ENCODE measurements around the gene NLGN1.
"Not testable (repeated sequence)": the region's sequence is repeated elsewhere in the genome, so short reads cannot be mapped to it uniquely, and the experiment has no call there.

The NLGN1 gene

DNA sequence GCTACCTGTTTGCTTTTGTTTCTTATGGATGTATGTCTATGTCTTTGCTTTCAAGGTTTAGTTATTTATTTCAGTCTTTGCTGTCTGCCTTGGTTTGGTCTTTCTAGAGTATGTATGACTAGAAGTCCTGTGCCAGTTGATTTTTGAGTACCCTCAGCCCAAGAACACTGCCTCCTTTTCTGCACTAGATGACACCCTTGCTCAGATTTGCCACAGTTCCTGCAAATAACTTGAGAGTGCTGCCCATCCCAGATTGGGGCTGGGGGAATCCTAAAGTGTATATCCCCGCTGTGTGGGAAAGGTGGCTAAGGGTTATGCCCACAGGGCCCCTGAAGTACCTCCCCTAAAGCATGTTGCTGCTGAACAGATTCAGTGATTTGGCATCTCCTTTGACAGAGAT is 32.0 kb downstream of the NLGN1 start:
- TF ChIP-seq, protein P1, sequence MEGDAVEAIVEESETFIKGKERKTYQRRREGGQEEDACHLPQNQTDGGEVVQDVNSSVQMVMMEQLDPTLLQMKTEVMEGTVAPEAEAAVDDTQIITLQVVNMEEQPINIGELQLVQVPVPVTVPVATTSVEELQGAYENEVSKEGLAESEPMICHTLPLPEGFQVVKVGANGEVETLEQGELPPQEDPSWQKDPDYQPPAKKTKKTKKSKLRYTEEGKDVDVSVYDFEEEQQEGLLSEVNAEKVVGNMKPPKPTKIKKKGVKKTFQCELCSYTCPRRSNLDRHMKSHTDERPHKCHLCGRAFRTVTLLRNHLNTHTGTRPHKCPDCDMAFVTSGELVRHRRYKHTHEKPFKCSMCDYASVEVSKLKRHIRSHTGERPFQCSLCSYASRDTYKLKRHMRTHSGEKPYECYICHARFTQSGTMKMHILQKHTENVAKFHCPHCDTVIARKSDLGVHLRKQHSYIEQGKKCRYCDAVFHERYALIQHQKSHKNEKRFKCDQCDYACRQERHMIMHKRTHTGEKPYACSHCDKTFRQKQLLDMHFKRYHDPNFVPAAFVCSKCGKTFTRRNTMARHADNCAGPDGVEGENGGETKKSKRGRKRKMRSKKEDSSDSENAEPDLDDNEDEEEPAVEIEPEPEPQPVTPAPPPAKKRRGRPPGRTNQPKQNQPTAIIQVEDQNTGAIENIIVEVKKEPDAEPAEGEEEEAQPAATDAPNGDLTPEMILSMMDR (IDR thresholded peaks at IDR 0.05; ENCODE audit: borderline replicate concordance, insufficient read depth, low read depth, low read length), result no peak
- no peak overlapping the region for H3K4me3 ChIP-seq (ENCODE audit: low read depth, low read length)

DNA sequence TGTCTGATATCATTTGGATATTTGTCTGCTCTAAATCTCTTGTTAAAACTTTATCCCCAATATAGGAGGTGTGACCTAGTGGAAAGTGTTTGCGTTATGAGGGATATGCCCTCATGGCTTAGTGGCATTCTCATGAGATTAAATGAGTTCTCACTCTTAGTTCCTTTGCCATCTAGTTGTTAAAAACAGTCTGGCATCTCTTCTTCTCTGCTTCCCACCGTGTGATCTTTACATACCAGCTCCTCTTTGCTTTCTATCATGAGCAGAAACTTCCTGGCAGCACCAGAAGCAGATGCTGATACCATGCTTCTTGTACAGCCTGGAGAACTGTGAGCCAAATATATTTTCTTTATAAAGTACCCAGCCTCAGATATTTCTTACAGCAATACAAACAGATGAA is 33.0 kb downstream of the NLGN1 start:
- H3K4me3 ChIP-seq (ENCODE audit: low read depth, low read length), result no peak overlapping the region
- TF ChIP-seq, protein P1 (IDR thresholded peaks at IDR 0.05; ENCODE audit: borderline replicate concordance, insufficient read depth, low read depth, low read length), result no peak

DNA sequence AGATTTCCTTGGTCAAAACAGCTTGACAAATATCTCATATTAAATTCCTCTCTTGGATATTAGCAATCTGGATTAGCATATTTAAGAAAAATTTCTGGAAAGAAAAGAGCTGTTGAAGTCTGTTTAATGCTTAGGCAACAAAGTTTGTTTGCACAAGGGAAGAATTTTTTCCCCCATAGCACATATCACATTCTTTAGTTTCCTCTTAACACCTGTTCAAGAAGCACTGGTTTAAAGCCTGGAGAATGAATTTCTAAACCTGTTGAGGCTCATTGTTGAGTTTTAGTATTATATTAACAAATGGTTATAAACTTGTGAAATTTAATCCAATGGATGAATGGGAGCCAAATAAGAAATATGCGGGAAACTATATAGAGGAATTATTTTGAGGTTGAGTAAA is 41.5 kb downstream of the NLGN1 start:
- H3K4me3 ChIP-seq (ENCODE audit: low read depth, low read length), result no peak overlapping the region
- TF ChIP-seq, protein P1 (IDR thresholded peaks at IDR 0.05; ENCODE audit: borderline replicate concordance, insufficient read depth, low read depth, low read length), result no peak

DNA sequence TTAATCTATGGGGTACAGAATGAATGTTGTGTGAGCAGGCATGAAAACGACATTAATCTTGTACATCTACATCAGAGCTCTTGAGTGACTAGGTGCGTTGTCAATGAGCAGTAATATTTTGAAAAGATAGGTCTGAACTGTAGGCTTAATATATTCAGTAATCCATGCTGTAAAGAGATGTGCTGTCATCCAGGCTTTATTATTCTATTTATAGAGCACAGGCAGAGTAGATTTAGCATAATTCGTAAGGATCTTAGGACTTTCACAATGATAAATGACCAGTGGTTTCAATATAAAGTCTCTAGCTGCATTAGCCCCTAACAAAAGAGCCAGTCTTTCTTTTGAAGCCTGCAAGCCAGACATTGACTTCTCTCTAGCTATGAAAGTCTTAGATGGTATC is 43.0 kb downstream of the NLGN1 start:
- H3K4me3 ChIP-seq (ENCODE audit: low read depth, low read length), result no peak overlapping the region
- TF ChIP-seq, protein P1 (IDR thresholded peaks at IDR 0.05; ENCODE audit: borderline replicate concordance, insufficient read depth, low read depth, low read length), result no peak

DNA sequence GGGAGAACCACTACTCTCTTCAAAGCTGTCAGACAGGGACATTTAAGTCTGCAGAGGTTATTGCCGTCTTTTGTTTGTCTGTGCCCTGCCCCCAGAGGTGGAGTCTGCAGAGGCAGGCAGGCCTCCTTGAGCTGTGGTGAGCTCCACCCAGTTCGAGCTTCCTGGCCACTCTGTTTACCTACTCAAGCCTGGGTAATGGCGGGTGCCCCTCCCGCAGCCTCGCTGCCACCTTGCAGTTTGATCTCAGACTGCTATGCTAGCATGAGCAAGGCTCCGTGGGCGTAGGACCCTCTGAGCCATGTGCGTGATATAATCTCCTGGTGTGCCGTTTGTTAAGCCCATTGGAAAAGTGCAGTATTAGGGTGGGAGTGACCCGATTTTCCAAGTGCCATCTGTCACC is 54.0 kb downstream of the NLGN1 start:
- not testable (repeated sequence) for H3K4me3 ChIP-seq (ENCODE audit: low read depth, low read length)

GRCh38 chr3:173463250-173463649 is 65.7 kb downstream of the NLGN1 start:
- no peak overlapping the region for H3K4me3 ChIP-seq (ENCODE audit: low read depth, low read length)
- TF ChIP-seq, protein P1 (IDR thresholded peaks at IDR 0.05; ENCODE audit: borderline replicate concordance, insufficient read depth, low read depth, low read length), result no peak

GRCh38 chr3:173465112-173465511 is 67.6 kb downstream of the NLGN1 start:
- H3K4me3 ChIP-seq (ENCODE audit: low read depth, low read length), result no peak overlapping the region
- TF ChIP-seq, protein P1 (IDR thresholded peaks at IDR 0.05; ENCODE audit: borderline replicate concordance, insufficient read depth, low read depth, low read length), result no peak

Data from GM12875 (cell line).